Stimulated activated CD4-positive, alpha-beta T cell treated with anti-CD3 and anti-CD28 coated beads, Interleukin-12 subunit alpha, Interleukin-12 subunit beta, amount 100 ng/mL, for 4 hours (primary cell): ENCODE data around the gene RUFY4.
"Not testable (repeated sequence)": the region's sequence is repeated elsewhere in the genome, so short reads cannot be mapped to it uniquely, and the experiment has no call there.

Experiments
- DNase-seq: peaks from one replicate; pipeline ENCODE4 v3.0.0-alpha.2; 2020

Gene RUFY4

GRCh38 chr2:218031771-218032257 lies 37.2 kb upstream of the RUFY4 start:
- no peak for DNase-seq

- no peak for DNase-seq
Observed at GRCh38 chr2:218032336-218033171, 36.5 kb upstream of the RUFY4 start.

- DNase-seq, result no peak
Observed at GRCh38 chr2:218033208-218033589, 35.9 kb upstream of the RUFY4 start.

- DNase-seq, result no peak
Observed at GRCh38 chr2:218033590-218034496, 35.2 kb upstream of the RUFY4 start.

- DNase-seq, result peak; percentile 52
Observed at GRCh38 chr2:218034497-218035213, 34.4 kb upstream of the RUFY4 start.

- no peak for DNase-seq
Observed at GRCh38 chr2:218035463-218036100, 33.5 kb upstream of the RUFY4 start.

- no peak for DNase-seq
Observed at GRCh38 chr2:218036371-218036770, 32.7 kb upstream of the RUFY4 start.

- no peak for DNase-seq
Observed at GRCh38 chr2:218039171-218039570, 29.9 kb upstream of the RUFY4 start.

- no peak for DNase-seq
Observed at GRCh38 chr2:218040883-218041282, 28.2 kb upstream of the RUFY4 start.

GRCh38 chr2:218041302-218042168 lies 27.5 kb upstream of the RUFY4 start:
- no peak for DNase-seq

GRCh38 chr2:218043100-218043499 lies 26.0 kb upstream of the RUFY4 start:
- DNase-seq, result no peak

GRCh38 chr2:218043701-218044109 lies 25.3 kb upstream of the RUFY4 start:
- DNase-seq, result no peak

- not testable (repeated sequence) for DNase-seq
Observed at GRCh38 chr2:218044599-218044998, 24.5 kb upstream of the RUFY4 start.

- no peak for DNase-seq
Observed at GRCh38 chr2:218046238-218046637, 22.8 kb upstream of the RUFY4 start.

- no peak for DNase-seq
Observed at GRCh38 chr2:218047536-218048225, 21.4 kb upstream of the RUFY4 start.

- DNase-seq, result no peak
Observed at GRCh38 chr2:218051903-218052302, 17.1 kb upstream of the RUFY4 start.

- DNase-seq, result no peak
Observed at GRCh38 chr2:218059289-218059688, 9.8 kb upstream of the RUFY4 start.

- DNase-seq, result no peak
Observed at GRCh38 chr2:218060118-218060517, 8.9 kb upstream of the RUFY4 start.

- DNase-seq, result no peak
Observed at GRCh38 chr2:218060950-218061660, 7.9 kb upstream of the RUFY4 start.

GRCh38 chr2:218063486-218063885 lies 5.6 kb upstream of the RUFY4 start:
- DNase-seq, result no peak
